IPS DF 6.9 (cell line): ENCODE data around the gene TAF1D.

ENCODE experiments used
- DNase-seq: peaks from one replicate; pipeline ENCODE4 v3.0.0-alpha.2; 2013; ENCODE audit warnings: low read depth, low spot score
- H3K27ac ChIP-seq: one replicate; pipeline ENCODE4 v1.5.1; 2013; ENCODE audit warnings: low read length, control low read depth
- H3K27me3 ChIP-seq: 2 replicates; pipeline ENCODE4 v1.6.1; 2013; ENCODE audit warnings: mild to moderate bottlenecking, low read length; ENCODE audit not compliant: control insufficient read depth, insufficient read depth
- H3K36me3 ChIP-seq: 2 replicates; pipeline ENCODE4 v1.6.1; 2013; ENCODE audit warnings: low read length; ENCODE audit not compliant: control insufficient read depth, insufficient read depth
- H3K4me1 ChIP-seq: 2 replicates; pipeline ENCODE4 v1.6.1; 2013; ENCODE audit warnings: low read length; ENCODE audit not compliant: control insufficient read depth, insufficient read depth
- H3K4me3 ChIP-seq: 2 replicates; pipeline ENCODE4 v1.5.1; 2013; ENCODE audit warnings: mild to moderate bottlenecking, low read length
- H3K9me3 ChIP-seq: 2 replicates; pipeline ENCODE4 v1.6.1; 2013; ENCODE audit warnings: low read length, inconsistent platforms; ENCODE audit not compliant: control insufficient read depth, insufficient read depth
- WGBS: extraction: QIAGEN DNeasy Blood & Tissue Kit; methylation state at CpG from one replicate; pipeline ENCODE4 v1.1.7; 2013; ENCODE audit warnings: mixed read lengths, missing lambda C conversion rate; ENCODE audit not compliant: insufficient read length, insufficient coverage; 5-methylcytosine and 5-hydroxymethylcytosine counted together

TAF1D gene

DNA sequence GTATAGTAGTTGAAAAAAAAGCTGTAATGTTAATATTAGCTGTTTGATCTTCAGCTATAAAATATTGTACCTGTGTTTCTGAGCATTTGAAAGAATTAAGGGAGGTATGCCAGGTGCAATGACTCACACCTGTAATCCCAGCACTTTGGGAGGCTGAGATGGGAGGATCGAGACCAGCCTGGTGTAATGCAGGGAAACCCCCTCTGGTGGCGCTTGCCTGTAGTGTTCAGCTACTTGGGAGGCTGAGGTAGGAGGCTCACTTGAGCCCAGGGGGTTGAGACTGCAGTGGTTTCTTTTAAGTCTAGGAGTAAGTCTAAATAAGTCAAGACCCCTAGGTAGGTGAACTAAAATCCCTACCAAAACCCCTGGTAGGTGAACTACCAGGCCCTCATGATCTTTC is 37.1 kb downstream of the TAF1D start:
- Histone ChIP-seq H3K4me3 (no peak overlapping the region), H3K4me1 (no peaks in the 10 kb centered on the region), H3K27me3 (no peaks in the 10 kb centered on the region), H3K27ac (no peak overlapping the region), H3K36me3 (peaks cover 6% of the 10 kb centered on the region; the same call in 1 of the 2 replicates), H3K9me3 (no peaks in the 10 kb centered on the region)
- no CpG with 5 or more reads among the region's 2 CpGs for WGBS
- no peak for DNase-seq

DNA sequence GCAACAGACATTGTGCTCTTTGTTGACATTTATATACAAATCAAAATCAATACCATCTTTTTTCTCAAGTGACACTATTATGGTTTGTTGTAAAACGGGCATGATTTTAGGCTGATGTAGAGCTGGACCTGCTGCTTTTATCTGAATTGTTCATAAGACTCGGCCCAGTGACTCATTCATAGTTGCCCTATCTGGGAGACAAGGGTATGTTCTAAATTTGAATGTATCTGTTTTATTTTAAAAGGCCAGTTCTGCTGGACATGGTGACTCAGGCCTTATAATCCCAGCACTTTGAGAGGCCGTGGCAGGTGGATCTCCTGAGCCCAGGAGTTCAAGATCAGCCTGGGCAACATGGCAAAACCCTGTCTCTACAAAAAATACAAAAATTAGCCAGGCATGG is 40.5 kb downstream of the TAF1D start:
- Histone ChIP-seq H3K4me1 (no peaks in the 10 kb centered on the region), H3K36me3 (peaks cover 21% of the 10 kb centered on the region; the same call in 1 of the 2 replicates), H3K9me3 (no peaks in the 10 kb centered on the region), H3K27me3 (no peaks in the 10 kb centered on the region), H3K27ac (no peak overlapping the region), H3K4me3 (no peak overlapping the region)
- no peak for DNase-seq
- no CpG with 5 or more reads among the region's 3 CpGs for WGBS

DNA sequence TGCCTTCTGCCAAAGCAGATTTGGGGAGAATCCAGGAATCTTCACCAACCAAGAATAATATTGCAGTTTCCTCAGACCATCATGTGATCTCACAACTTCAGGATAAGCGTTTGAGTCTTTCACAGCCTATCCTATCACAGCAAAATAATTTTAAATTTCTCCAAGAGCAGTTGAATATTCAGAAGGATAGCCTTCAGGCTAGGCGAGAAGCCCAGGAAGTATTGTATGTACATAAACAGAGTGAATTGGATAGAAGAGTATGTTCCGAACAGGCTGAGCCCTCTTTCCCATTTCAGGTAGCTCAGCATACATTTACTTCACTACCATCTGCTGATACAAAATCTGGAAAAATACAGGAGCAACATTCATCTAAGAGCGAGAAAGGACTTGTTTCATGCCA is 43.7 kb downstream of the TAF1D start:
- Histone ChIP-seq H3K4me1 (no peaks in the 10 kb centered on the region), H3K27me3 (no peaks in the 10 kb centered on the region), H3K36me3 (peaks cover 21% of the 10 kb centered on the region; the same call in 1 of the 2 replicates), H3K27ac (no peak overlapping the region), H3K4me3 (no peak overlapping the region), H3K9me3 (no peaks in the 10 kb centered on the region)
- WGBS: no CpG with 5 or more reads among the region's 4 CpGs
- no peak for DNase-seq

DNA sequence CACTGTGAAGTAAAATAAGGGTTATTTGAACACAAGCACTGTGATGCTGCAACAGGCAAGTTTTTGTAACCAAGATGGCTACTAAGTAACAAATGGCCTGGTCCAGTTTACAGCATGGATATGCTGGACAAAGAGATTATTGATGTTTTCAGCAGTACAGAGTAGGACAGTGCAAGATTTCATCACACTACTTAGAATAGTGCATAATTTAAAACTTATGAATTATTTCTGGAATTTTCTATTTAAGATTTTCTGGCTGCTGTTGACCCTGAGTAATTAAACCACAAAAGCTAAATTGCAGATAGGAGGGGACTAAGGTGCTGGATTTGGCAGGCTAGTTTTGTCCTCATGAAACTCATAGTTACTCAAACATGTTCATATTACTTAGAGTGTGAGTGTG is 46.7 kb downstream of the TAF1D start:
- H3K27me3 ChIP-seq: no peaks in the 10 kb centered on the region

DNA sequence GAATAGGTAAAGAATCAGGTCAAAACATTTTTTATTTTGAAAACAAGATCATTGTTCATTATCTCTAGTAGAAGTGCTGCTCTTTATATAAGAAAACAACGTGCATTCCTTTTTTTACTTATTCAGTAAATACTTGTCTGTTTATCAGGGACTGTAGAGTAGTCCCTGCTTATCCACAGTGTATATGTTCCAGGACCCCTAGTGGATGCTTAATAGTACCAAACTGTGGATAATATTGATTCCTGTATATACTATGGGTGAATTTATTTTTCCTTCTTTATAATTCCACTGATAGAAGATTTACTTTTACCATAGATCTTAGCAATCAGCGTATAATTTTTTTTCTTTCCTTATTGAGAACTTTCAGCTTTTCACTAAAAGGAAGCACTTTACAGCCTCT is 47.2 kb downstream of the TAF1D start:
- no CpG with 5 or more reads among the region's 2 CpGs for WGBS
- H3K4me3 ChIP-seq: no peak overlapping the region
- no peaks in the 10 kb centered on the region for H3K27me3 ChIP-seq
- DNase-seq: no peak
- H3K27ac ChIP-seq: no peak overlapping the region
- no peaks in the 10 kb centered on the region for H3K9me3 ChIP-seq
- H3K4me1 ChIP-seq: no peaks in the 10 kb centered on the region
- H3K36me3 ChIP-seq: peaks cover 16% of the 10 kb centered on the region; the same call in 1 of the 2 replicates

More for the DNA sequence above, 46.7 kb downstream of the TAF1D start:
- Histone ChIP-seq H3K4me1 (no peaks in the 10 kb centered on the region), H3K36me3 (peaks cover 17% of the 10 kb centered on the region; the same call in 1 of the 2 replicates), H3K9me3 (no peaks in the 10 kb centered on the region), H3K4me3 (no peak overlapping the region), H3K27ac (no peak overlapping the region)
- DNase-seq: no peak

DNA sequence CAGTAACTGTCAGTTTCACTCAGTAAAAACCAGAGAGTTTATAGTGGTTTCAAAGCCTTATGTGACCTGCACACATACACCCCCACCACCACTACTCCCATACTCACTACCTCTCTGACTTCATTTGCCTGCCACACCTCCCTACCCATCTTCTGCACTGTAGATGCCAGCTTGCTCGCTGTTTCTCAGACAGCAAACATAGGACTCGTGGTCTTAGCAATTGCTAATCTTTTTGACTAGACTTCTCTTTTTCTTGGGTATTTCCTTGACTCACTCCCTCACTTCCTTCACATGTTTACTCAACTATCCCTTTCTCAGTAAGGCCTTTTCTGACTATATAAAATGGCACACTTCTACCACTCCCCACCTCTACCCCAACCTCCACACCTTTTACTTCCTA is 52.1 kb downstream of the TAF1D start:
- Histone ChIP-seq H3K4me3 (no peak overlapping the region), H3K4me1 (no peaks in the 10 kb centered on the region), H3K27ac (no peak overlapping the region), H3K9me3 (no peaks in the 10 kb centered on the region), H3K36me3 (peaks cover 8% of the 10 kb centered on the region; the same call in 1 of the 2 replicates), H3K27me3 (no peaks in the 10 kb centered on the region)
- no CpG with 5 or more reads among the region's 2 CpGs for WGBS
- no peak for DNase-seq

DNA sequence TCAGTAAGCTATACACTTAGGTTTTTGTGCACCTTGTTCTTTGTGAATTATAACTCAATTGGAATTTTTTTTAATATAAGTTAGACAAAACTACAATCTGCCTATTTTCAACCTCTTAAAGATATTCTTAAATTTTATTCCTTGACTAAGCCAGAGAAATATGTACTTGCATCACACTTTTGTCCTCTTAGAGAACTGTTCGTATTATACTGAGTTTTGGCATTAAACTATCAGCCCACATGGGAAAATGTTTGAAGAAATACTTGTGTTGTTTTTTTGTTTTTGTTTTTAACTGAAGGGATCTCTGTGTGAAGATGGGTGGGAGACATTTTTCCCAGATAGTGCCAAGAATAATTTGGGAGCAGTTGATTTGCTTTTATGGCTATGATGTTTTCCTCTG is 54.5 kb downstream of the TAF1D start:
- Histone ChIP-seq H3K36me3 (peaks cover 8% of the 10 kb centered on the region; the same call in 1 of the 2 replicates), H3K9me3 (no peaks in the 10 kb centered on the region), H3K27me3 (no peaks in the 10 kb centered on the region), H3K4me3 (no peak overlapping the region), H3K4me1 (no peaks in the 10 kb centered on the region), H3K27ac (no peak overlapping the region)
- no peak for DNase-seq
- WGBS: no CpG with 5 or more reads among the region's 1 CpG

DNA sequence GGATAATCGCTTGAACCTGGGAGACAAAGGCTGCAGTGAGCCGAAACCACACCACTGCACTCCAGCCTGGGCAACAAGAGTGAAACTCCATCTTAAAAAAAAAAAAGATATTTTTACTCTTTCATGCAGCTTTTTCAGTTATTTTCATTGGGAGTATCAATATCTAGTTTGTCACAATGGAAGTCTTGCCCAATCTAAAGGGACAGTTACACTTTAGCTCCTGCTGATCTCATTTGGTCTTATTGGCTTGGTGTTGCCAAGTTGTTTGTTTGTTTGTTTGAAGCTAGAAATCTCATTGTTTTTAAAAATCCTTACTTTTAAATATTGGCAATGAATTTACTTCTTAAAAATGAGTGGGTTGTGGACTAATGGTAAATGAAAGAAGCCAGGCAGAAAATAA is 55.1 kb downstream of the TAF1D start:
- Histone ChIP-seq H3K36me3 (peaks cover 8% of the 10 kb centered on the region; the same call in 1 of the 2 replicates), H3K4me3 (no peak overlapping the region)
- WGBS: no CpG with 5 or more reads among the region's 2 CpGs

More for the DNA sequence above, 55.1 kb downstream of the TAF1D start:
- Histone ChIP-seq H3K27ac (no peak overlapping the region), H3K4me1 (no peaks in the 10 kb centered on the region), H3K27me3 (no peaks in the 10 kb centered on the region), H3K9me3 (no peaks in the 10 kb centered on the region)
- DNase-seq: no peak
